Muscle layer of duodenum (tissue), 2 donors: Measurements from ENCODE around the gene HSPB7.
"Not testable (repeated sequence)": the region's sequence is repeated elsewhere in the genome, so short reads cannot be mapped to it uniquely, and the experiment has no call there.

ENCODE experiments used
- H3K27ac ChIP-seq: one replicate; pipeline ENCODE4 v1.7.0; 2013; ENCODE audit warnings: mild to moderate bottlenecking, low read length
- H3K27me3 ChIP-seq: one replicate; pipeline ENCODE4 v1.7.0; 2013; ENCODE audit warnings: low read depth, mild to moderate bottlenecking, control low read depth, low read length
- H3K36me3 ChIP-seq, 2 donors: one replicate each; pipeline ENCODE4 v1.7.0; 2013; ENCODE audit warnings: low read length in 2 of 2, control low read depth in 1 of 2, mild to moderate bottlenecking in 1 of 2; ENCODE audit not compliant: insufficient read depth in 2 of 2, control insufficient read depth in 1 of 2
- H3K4me1 ChIP-seq, 2 donors: one replicate each; pipeline ENCODE4 v1.7.0; 2013; ENCODE audit warnings: low read length in 2 of 2, mild to moderate bottlenecking in 2 of 2, control low read depth in 1 of 2, moderate library complexity in 1 of 2; ENCODE audit not compliant: insufficient read depth in 2 of 2, control insufficient read depth in 1 of 2
- H3K4me3 ChIP-seq, 2 donors: one replicate each; pipeline ENCODE4 v1.7.0; 2013; ENCODE audit warnings: low read length in 2 of 2, low read depth in 1 of 2, mild to moderate bottlenecking in 1 of 2
- H3K9me3 ChIP-seq, 2 donors: one replicate each; pipeline ENCODE4 v1.7.0; 2013; ENCODE audit warnings: low read length in 2 of 2, control low read depth in 1 of 2, mild to moderate bottlenecking in 1 of 2; ENCODE audit not compliant: control insufficient read depth in 1 of 2
- donor health status: healthy.

Gene HSPB7

GRCh38 chr1:16012590-16013219 lies 5.1 kb downstream of the HSPB7 start:
- no peak overlapping the region for H3K27ac ChIP-seq
- H3K9me3 ChIP-seq, result no peaks in the 10 kb centered on the region
- no peaks in the 10 kb centered on the region for H3K36me3 ChIP-seq
- no peaks in the 10 kb centered on the region for H3K27me3 ChIP-seq
- peak overlapping the region; percentile 9 to 52 for H3K4me3 ChIP-seq
- H3K4me1 ChIP-seq, result peaks cover 6 to 25% of the 10 kb centered on the region in 2 donors

GRCh38 chr1:16011936-16012589 lies 5.8 kb downstream of the HSPB7 start:
- Histone ChIP-seq H3K4me3 (peak overlapping the region in 1 of 2 donors; percentile 52), H3K27me3 (no peaks in the 10 kb centered on the region), H3K4me1 (peaks cover 6 to 25% of the 10 kb centered on the region in 2 donors), H3K9me3 (no peaks in the 10 kb centered on the region), H3K36me3 (no peaks in the 10 kb centered on the region), H3K27ac (no peak overlapping the region)

- H3K27ac ChIP-seq, result no peak overlapping the region
- no peaks in the 10 kb centered on the region for H3K9me3 ChIP-seq
- H3K27me3 ChIP-seq, result no peaks in the 10 kb centered on the region
- H3K36me3 ChIP-seq, result no peaks in the 10 kb centered on the region
- H3K4me1 ChIP-seq, result peaks cover 6 to 21% of the 10 kb centered on the region in 2 donors
- H3K4me3 ChIP-seq, result no peak overlapping the region
These were observed 7.0 kb downstream of the HSPB7 start for GRCh38 chr1:16010837-16011236.

GRCh38 chr1:16009678-16010077 lies 8.2 kb downstream of the HSPB7 start:
- Histone ChIP-seq H3K9me3 (no peaks in the 10 kb centered on the region), H3K4me3 (no peak overlapping the region), H3K27me3 (no peaks in the 10 kb centered on the region), H3K4me1 (peaks cover under 1 to 19% of the 10 kb centered on the region in 2 donors), H3K27ac (no peak overlapping the region), H3K36me3 (no peaks in the 10 kb centered on the region)

- no peak overlapping the region for H3K4me3 ChIP-seq
- no peak overlapping the region for H3K27ac ChIP-seq
- H3K27me3 ChIP-seq, result no peaks in the 10 kb centered on the region
- no peaks in the 10 kb centered on the region for H3K9me3 ChIP-seq
- H3K36me3 ChIP-seq, result no peaks in the 10 kb centered on the region
- peaks cover 0 to 13% of the 10 kb centered on the region in 2 donors for H3K4me1 ChIP-seq
These were observed 8.8 kb downstream of the HSPB7 start for GRCh38 chr1:16009030-16009460.

GRCh38 chr1:16007671-16008341 lies 10.0 kb downstream of the HSPB7 start:
- H3K27me3 ChIP-seq, result no peaks in the 10 kb centered on the region
- no peak overlapping the region for H3K4me3 ChIP-seq
- peaks cover 0 to 4% of the 10 kb centered on the region in 2 donors for H3K4me1 ChIP-seq

GRCh38 chr1:16006552-16007485 lies 11.0 kb downstream of the HSPB7 start:
- Histone ChIP-seq H3K36me3 (no peaks in the 10 kb centered on the region), H3K27ac (no peak overlapping the region), H3K4me3 (no peak overlapping the region), H3K27me3 (no peaks in the 10 kb centered on the region), H3K9me3 (no peaks in the 10 kb centered on the region), H3K4me1 (peaks cover 0 to 4% of the 10 kb centered on the region in 2 donors)

More at GRCh38 chr1:16007671-16008341, 10.0 kb downstream of the HSPB7 start:
- no peak overlapping the region for H3K27ac ChIP-seq
- H3K36me3 ChIP-seq, result no peaks in the 10 kb centered on the region
- no peaks in the 10 kb centered on the region for H3K9me3 ChIP-seq

GRCh38 chr1:16006010-16006409 lies 11.8 kb downstream of the HSPB7 start:
- Histone ChIP-seq H3K4me1 (peaks cover 0 to 4% of the 10 kb centered on the region in 2 donors), H3K9me3 (no peaks in the 10 kb centered on the region), H3K27me3 (no peaks in the 10 kb centered on the region), H3K36me3 (no peaks in the 10 kb centered on the region), H3K4me3 (no peak overlapping the region), H3K27ac (no peak overlapping the region)

- Histone ChIP-seq H3K36me3 (no peaks in the 10 kb centered on the region), H3K27ac (no peak overlapping the region), H3K4me3 (no peak overlapping the region), H3K27me3 (no peaks in the 10 kb centered on the region), H3K4me1 (peaks cover 0 to 4% of the 10 kb centered on the region in 2 donors), H3K9me3 (no peaks in the 10 kb centered on the region)
These were observed 12.2 kb downstream of the HSPB7 start for GRCh38 chr1:16005597-16005996.

- H3K4me1 ChIP-seq, H3K27me3 ChIP-seq, H3K27ac ChIP-seq, H3K9me3 ChIP-seq, H3K4me3 ChIP-seq, H3K36me3 ChIP-seq: not testable (repeated sequence)
These were observed 16.6 kb downstream of the HSPB7 start for GRCh38 chr1:16001274-16001673.

- no peak overlapping the region for H3K27ac ChIP-seq
- H3K4me1 ChIP-seq, result peaks cover 0 to 5% of the 10 kb centered on the region in 2 donors
These were observed 18.9 kb downstream of the HSPB7 start for GRCh38 chr1:15998929-15999328.

More at GRCh38 chr1:15998929-15999328, 18.9 kb downstream of the HSPB7 start:
- Histone ChIP-seq H3K4me3 (no peak overlapping the region), H3K36me3 (no peaks in the 10 kb centered on the region), H3K27me3 (no peaks in the 10 kb centered on the region), H3K9me3 (no peaks in the 10 kb centered on the region)
